A172 (cell line): ENCODE data around the gene OR51L1. TPM values are rescaled to one million over a fixed set of nuclear protein-coding genes. Genes with fewer than 3 reads are reported as not detected.

Experiments
- DNase-seq: peaks from one replicate; pipeline ENCODE4 v3.0.0-alpha.2; 2015; ENCODE audit warnings: low spot score
- total RNA-seq: library from RNA; depleted of rRNA; stranded (reverse); fragments of >200 nt; shearing (Covaris generic); gene quantifications from 2 replicates; pipeline ENCODE4 v1.2.3, GENCODE V29; 2014; rRNA removed

The OR51L1 gene
- total RNA-seq, 1 experiment from 2014 or later: not detected

- DNase-seq: no peak
These were observed 52.2 kb downstream of the OR51L1 start for GRCh38 chr11:5046754-5047330.

Other genes with a start within 250 kb of the OR51L1 start
- gene OR51F1, start 224.9 kb upstream of the OR51L1 start, total RNA-seq: not detected in 2 replicates
- gene OR52R1, start 190.5 kb upstream of the OR51L1 start, total RNA-seq: not detected in 2 replicates
- gene OR51F2, start 173.5 kb upstream of the OR51L1 start, total RNA-seq: not detected in 2 replicates
- gene OR51S1, start 145.6 kb upstream of the OR51L1 start, total RNA-seq: not detected in 2 replicates
- gene OR51T1, start 113.0 kb upstream of the OR51L1 start, total RNA-seq: not detected in 2 replicates
- gene OR51A7, start 91.1 kb upstream of the OR51L1 start, total RNA-seq: not detected in 2 replicates
- 0.50 TPM in 1 of 2 replicates, not detected in the other for gene OR51G2, start 75.5 kb upstream of the OR51L1 start, total RNA-seq
- gene OR51G1, start 70.5 kb upstream of the OR51L1 start, total RNA-seq: not detected in 2 replicates
- gene OR51A4, start 47.2 kb upstream of the OR51L1 start, total RNA-seq: not detected in 2 replicates
- gene OR51A2, start 39.1 kb upstream of the OR51L1 start, total RNA-seq: not detected in 2 replicates
- not detected in 2 replicates for gene OR52J3, start 51.7 kb downstream of the OR51L1 start, total RNA-seq
- not detected in 2 replicates for gene OR52E2, start 64.8 kb downstream of the OR51L1 start, total RNA-seq
- gene OR52E1, start 74.7 kb downstream of the OR51L1 start, total RNA-seq: not detected in 2 replicates
- not detected in 2 replicates for gene OR52A5, start 143.5 kb downstream of the OR51L1 start, total RNA-seq
- not detected in 2 replicates for gene OR52A1, start 159.9 kb downstream of the OR51L1 start, total RNA-seq
- not detected in 2 replicates for gene OR51V1, start 205.8 kb downstream of the OR51L1 start, total RNA-seq
- not detected in 2 replicates for gene HBB, start 232.2 kb downstream of the OR51L1 start, total RNA-seq
- gene HBD, start 239.6 kb downstream of the OR51L1 start, total RNA-seq: not detected in 2 replicates